ENCODE data around the gene USP25.

USP25 gene

GRCh38 chr21:15729674-15730483, at the start of gene USP25:
Gene USP25 (plus strand): TSS chr21:15729982. CDS start chr21:15730394, 412 bp downstream.
- peak; percentile 80 for DNase-seq (ENCODE audit: low read depth)

GRCh38 chr21:15682186-15682895, 47.4 kb upstream of the USP25 start:
- DNase-seq (ENCODE audit: low read depth) = no peak

- DNase-seq (ENCODE audit: low read depth) = no peak
These were observed 46.8 kb upstream of the USP25 start for GRCh38 chr21:15682977-15683376.

GRCh38 chr21:15686506-15686905, 43.3 kb upstream of the USP25 start:
- DNase-seq (ENCODE audit: low read depth) = no peak

GRCh38 chr21:15687208-15687607, 42.6 kb upstream of the USP25 start:
- DNase-seq (ENCODE audit: low read depth) = no peak

GRCh38 chr21:15688016-15688415, 41.8 kb upstream of the USP25 start:
- DNase-seq (ENCODE audit: low read depth) = no peak

GRCh38 chr21:15688809-15689208, 41.0 kb upstream of the USP25 start:
- no peak for DNase-seq (ENCODE audit: low read depth)

- DNase-seq (ENCODE audit: low read depth) = no peak
These were observed 37.1 kb upstream of the USP25 start for GRCh38 chr21:15692711-15693110.

GRCh38 chr21:15695241-15695640, 34.5 kb upstream of the USP25 start:
- no peak for DNase-seq (ENCODE audit: low read depth)

GRCh38 chr21:15701830-15702229, 28.0 kb upstream of the USP25 start:
- DNase-seq (ENCODE audit: low read depth) = no peak

- no peak for DNase-seq (ENCODE audit: low read depth)
These were observed 25.9 kb upstream of the USP25 start for GRCh38 chr21:15703932-15704331.

- DNase-seq (ENCODE audit: low read depth) = no peak
These were observed 23.1 kb upstream of the USP25 start for GRCh38 chr21:15706696-15707095.

GRCh38 chr21:15713412-15713811, 16.4 kb upstream of the USP25 start:
- no peak for DNase-seq (ENCODE audit: low read depth)

- no peak for DNase-seq (ENCODE audit: low read depth)
These were observed 11.1 kb upstream of the USP25 start for GRCh38 chr21:15718711-15719110.

- DNase-seq (ENCODE audit: low read depth) = no peak
These were observed 9.8 kb upstream of the USP25 start for GRCh38 chr21:15719976-15720375.

GRCh38 chr21:15722591-15723324, 7.0 kb upstream of the USP25 start:
- DNase-seq (ENCODE audit: low read depth) = no peak

GRCh38 chr21:15725949-15726348, 3.8 kb upstream of the USP25 start:
- DNase-seq (ENCODE audit: low read depth) = no peak

GRCh38 chr21:15728046-15728445, 1.7 kb upstream of the USP25 start:
- no peak for DNase-seq (ENCODE audit: low read depth)

- no peak for DNase-seq (ENCODE audit: low read depth)
These were observed 472 bp upstream of the USP25 start for GRCh38 chr21:15729346-15729673.

- no peak for DNase-seq (ENCODE audit: low read depth)
These were observed 881 bp downstream of the USP25 start for GRCh38 chr21:15730484-15731242.

- DNase-seq (ENCODE audit: low read depth) = no peak
These were observed 1.4 kb downstream of the USP25 start for GRCh38 chr21:15731243-15731613.

- no peak for DNase-seq (ENCODE audit: low read depth)
These were observed 2.7 kb downstream of the USP25 start for GRCh38 chr21:15732290-15732995.
